ENCODE results near the gene DCBLD1. TPM values are rescaled to one million over a fixed set of nuclear protein-coding genes. Genes with fewer than 3 reads are reported as not detected.
A peak's percentile ranks its signal among the peaks of the same experiment; 100 is the strongest.
"Not testable (repeated sequence)": the region's sequence is repeated elsewhere in the genome, so short reads cannot be mapped to it uniquely, and the experiment has no call there.

DCBLD1 gene
- total RNA-seq, 1 donor from 2014 or later = 3.8 TPM

DNA sequence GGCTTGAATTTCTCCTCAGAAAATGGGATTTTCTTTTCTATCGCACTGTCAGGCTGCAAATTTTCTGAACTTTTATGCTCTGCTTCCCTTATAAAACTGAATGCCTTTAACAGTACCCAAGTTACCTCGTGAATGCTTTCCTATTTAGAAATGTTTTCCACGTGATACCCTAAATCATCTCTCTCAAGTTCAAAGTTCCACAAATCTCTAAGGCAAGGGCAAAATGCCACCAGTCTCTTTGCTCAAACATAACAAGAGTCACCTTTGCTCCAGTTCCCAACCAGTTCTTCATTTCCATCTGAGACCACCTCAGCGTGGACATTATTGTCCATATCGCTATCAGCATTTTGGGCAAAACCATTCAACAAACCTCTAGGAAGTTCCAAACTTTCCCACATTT is 35.5 kb downstream of the DCBLD1 start:
- DNase-seq (ENCODE audit: low spot score); intact Hi-C loops (cut with DNase I): not testable (repeated sequence)

DNA sequence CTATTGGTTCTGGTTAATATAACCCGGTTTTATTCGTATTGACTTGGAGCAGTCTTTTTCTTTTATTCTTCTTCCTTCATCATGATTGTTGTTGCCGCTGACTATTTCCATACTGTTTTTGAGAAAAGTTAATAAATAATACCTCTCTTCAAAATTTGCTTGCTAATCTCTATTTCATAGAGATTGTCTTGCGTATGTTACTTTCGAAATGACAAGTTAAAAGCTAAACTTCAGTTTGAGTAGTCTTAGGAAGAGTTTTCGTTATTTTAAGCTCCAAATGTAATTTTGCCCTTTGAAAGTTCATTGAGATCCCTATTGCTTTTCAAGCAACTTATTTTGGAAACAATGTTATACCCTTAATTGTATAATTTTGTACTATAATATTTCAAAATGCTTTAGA is 36.4 kb downstream of the DCBLD1 start:
- intact Hi-C loops (cut with DNase I) = no loop called here

DNA sequence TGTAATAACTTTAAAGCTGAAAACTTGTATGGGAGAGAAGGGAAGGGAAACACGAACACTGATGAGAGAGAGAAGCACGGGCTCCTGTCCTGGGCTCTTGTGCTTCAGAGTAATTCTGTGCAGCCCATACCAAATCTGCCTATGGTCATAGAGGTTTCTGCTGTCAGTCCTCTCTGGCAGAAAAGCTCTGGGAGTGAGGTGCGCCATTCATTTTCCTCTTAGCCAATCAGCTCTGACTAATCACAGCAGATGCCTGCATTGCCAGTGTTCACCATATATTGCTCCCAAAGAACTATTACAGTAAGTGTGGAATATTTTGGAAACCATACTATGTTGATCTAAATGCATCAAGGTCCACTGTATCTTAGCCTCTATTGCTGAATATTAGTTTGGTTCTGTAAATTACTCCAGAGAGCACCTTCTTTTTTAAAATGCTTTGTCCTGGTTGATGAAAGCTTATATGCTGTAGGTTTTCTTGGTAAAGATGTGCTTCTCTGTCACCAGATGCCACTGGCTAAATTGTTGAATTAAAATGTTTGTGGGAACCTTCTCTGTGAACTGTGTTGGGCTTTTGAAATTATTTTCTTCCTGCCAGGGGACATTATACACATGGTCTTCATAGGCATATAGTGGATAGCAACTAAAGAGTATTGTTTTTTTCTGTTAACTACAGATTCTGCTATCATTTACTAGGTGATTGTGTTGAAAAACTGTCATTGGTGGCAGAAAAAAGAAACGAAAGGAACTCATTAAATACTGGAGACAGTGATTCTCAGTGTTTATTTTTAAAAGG is 38.3 kb downstream of the DCBLD1 start:
- DNase-seq (ENCODE audit: low spot score) = no peak
- intact Hi-C loops (cut with DNase I) = no loop called here

More for the DNA sequence above, 36.4 kb downstream of the DCBLD1 start:
- DNase-seq (ENCODE audit: low spot score) = no peak

DNA sequence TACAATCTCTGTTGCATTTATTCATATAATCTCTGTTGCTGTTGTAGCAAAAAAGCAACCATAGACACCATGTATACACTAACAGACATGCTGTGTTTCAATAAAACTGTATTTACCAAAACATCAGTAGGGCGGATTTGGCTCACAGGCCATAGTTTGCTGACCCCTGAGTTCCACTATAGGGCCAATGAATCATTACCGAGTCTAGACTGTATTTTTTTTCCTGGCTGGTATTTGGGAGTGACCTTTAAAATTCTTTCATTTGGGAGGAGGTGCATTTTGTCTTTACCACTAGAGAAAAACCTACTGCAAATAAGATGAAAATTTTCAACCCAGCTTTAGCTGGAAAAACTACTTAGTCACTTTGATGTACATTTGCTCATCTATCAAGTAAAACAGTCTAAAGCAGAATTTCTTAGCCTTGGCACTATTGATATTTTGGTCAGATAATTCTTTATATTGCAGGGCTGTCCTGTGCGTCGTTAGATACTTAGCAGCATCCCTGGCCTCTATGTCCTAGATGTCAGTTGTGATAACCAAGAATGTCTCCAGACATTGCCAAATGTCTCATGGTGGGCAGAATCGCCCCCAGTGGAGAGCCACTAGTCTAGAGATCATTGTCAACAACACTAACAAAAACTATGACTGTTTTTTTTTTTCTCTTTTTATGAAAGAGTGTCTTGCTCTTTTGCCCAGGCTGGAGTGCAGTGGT is 39.5 kb downstream of the DCBLD1 start:
- no peak for DNase-seq (ENCODE audit: low spot score)
- intact Hi-C loops (cut with DNase I) = no loop called here

DNA sequence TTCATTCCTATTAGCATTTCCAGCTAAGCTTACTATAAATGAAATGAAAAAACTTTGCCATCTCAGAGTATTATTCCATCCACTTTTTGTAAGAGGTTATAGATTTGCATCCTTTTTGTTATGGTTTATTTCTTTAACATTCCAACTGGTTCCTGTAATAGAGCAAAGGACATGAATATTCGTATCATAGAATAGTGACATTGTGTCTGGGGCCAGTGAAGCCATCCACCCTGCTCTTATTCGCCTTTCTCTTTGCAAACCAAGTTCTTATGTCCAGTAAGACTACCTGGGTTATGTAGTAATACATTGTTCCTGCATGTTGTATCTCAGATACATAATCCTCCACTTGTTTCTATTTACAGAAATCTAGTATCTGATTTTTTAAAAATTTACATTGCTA is 43.1 kb downstream of the DCBLD1 start:
- intact Hi-C loops (cut with DNase I) = no loop called here
- DNase-seq (ENCODE audit: low spot score) = no peak

DNA sequence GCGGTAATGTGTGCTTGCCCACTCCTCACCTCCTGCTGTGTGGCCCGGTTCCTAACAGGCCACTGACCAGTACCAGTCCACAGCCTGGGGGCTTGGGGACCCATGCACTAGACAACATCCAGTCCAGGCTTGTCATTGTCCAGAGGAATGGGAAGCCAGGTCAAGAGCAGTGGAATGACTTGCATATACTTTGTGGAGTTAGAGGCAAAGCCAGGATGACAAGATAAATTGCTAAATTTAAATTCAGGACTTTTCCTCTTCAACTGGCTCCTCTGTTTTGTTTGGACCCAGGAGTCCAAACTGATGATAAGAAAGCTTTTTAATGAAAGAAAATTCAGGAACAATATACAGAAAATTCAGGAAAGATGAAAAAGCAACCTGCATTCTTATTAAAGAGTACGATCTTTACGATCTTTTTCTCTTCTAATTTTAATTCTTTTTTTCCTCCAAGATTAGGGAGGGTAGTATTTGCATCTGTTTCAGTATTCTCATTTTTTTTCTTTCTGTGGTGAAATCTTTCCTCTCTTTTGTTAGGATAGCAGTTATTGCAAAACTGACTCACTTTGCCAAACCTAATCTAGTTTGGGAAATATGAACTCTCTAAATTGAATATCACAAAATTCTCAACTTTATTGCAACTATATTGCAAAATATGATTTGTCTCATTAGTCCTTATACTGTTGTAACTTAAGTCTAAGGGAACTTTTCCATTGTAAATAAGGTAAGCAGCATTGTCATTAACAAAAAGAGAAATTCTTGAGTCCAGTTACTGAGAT is 48.2 kb downstream of the DCBLD1 start:
- no peak for DNase-seq (ENCODE audit: low spot score)
- intact Hi-C loops (cut with DNase I) = no loop called here

DNA sequence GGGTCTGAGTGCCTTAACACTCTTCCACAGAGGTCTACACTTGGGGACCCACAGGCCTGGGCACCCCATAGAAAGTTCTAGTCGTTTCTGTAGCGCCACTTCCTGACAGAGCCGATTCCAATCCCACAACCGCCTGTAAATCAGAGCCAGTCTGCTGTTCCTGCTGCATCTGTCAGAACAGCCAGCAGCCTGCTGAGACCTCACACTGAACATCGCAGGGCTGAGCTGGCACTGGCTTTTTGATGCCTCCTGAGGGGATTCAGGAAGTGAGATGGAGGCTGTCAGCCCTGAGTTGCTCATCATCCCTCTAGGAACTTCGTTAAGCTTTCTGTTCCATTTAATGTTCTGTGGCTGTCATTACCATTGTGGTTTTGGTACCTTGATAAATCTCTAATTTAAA is 48.9 kb downstream of the DCBLD1 start:
- DNase-seq (ENCODE audit: low spot score) = no peak
- intact Hi-C loops (cut with DNase I) = no loop called here

DNA sequence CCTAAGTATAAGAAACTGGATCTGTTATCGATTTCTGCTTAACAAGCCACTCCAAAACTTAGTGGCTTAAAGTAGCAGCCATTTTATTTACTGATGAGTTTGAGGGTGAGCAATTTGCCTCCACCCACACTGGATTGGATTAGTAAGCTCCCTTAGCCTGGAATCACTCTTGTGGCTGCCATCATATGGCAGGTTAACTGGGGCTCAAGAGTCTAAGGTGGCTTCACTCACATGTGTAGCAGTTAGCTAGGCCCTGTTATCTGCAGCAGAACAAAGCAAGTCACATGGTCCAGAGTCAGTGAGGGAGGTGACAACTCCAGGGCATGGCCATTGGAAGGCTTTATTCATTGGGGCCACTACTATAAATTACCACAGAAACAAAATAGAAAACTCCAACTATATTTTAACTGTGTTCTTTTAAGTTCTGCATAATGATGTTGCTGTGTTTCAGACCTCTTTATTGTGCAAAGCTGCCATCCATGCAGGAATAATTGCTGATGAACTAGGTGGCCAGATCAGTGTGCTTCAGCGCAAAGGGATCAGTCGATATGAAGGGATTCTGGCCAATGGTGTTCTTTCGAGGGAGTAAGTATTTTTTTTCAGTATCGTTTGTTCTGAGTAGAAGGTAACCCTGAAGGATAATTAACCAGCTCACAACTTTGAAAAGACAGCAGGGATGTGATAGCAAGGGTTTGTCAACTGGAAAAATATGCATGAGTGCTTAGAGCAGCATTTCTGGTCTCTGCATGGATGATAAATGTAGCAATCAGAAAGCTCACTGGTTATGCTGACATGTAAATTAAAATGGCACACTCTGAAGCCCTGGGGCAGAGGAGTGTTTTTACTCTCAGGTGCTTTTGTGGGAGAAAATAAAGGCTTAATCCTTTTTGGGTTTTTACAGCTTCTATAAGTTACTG is 49.6 kb downstream of the DCBLD1 start:
- no peak for DNase-seq (ENCODE audit: low spot score)
- intact Hi-C loops (cut with DNase I) = no loop called here

DNA sequence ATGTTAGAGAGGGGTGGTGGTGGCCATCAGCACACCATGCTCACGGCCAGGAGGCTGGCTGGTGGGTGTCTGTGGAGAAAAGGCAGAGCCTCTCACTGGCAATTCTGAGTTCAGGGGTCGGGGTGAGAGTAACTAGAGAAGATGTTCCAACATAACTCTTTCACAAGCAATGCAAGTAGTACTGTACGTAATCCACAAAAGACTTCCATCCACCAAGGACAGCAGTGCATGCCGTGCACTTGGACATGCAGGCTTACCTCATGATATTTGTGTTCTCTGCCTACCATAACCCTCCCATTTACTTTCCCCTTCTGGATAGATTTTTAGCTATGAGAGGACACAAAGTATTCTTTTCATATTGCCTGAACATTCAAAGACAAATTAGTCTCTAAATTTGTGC is 51.3 kb downstream of the DCBLD1 start:
- intact Hi-C loops (cut with DNase I) = no loop called here
- DNase-seq (ENCODE audit: low spot score) = no peak

DNA sequence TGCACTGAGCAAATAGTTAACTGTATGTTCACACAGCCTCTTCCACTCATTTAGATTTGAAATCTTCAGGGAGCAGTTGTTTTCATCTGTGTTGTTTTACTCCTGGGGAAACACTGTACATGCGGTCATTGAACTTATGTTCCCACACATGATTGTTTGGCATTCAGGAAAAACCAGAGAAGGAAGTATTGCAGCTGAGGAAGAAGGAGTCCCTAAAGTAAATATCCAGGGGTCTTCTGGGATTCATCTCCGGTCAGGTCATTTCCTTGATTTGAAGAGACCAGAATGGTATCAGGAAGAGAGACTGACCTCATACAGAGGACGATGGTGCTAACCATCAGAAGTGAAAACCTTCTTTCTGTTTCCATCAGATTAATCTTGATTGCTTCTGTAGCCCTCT is 52.5 kb downstream of the DCBLD1 start:
- intact Hi-C loops (cut with DNase I) = no loop called here
- no peak for DNase-seq (ENCODE audit: low spot score)

DNA sequence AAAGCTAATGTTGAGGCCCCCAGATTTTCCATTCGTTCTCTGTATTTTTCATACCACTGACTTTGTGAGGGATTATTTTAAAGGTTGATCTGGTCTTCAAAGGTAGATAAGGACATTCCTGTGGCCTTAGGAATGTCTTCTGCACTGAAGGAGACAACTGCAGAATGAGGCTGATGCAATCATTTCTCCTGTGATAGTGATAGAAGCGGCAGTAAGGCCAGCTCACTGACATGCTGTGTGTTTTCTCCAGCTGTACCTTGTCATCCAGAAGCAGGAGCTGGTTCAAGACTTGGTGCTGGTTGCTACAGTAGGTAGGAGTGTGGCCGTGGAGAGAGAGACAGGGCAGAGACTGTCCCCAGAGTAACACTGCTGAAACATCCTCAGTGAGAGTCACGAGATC is 53.8 kb downstream of the DCBLD1 start:
- no peak for DNase-seq (ENCODE audit: low spot score)
- intact Hi-C loops (cut with DNase I) = no loop called here

DNA sequence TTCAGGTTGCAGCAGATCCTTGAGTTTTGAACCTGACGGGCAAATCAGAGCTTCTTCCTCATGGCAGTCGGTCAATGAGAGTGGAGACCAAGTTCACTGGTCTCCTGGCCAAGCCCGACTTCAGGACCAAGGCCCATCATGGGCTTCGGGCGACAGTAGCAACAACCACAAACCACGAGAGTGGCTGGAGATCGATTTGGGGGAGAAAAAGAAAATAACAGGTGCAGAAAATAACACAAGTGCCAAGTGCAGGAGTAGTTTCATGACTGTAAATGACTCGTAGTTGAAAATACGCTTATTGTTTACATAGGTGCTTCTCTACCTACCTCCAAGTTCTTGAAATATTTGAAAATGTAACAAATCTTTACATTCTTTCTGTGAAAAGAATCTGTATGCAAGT is 56.1 kb downstream of the DCBLD1 start:
- intact Hi-C loops (cut with DNase I) = no loop called here
- no peak for DNase-seq (ENCODE audit: low spot score)

DNA sequence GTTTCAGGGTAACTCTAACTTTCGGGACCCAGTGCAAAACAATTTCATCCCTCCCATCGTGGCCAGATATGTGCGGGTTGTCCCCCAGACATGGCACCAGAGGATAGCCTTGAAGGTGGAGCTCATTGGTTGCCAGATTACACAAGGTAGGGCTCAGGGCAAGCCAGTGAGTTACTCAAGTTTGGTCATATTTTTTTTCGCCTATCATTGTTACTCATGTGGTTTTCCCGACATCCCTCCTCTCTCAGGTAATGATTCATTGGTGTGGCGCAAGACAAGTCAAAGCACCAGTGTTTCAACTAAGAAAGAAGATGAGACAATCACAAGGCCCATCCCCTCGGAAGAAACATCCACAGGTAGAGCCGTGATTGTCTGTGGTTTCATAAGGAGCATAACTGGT is 58.2 kb downstream of the DCBLD1 start:
- intact Hi-C loops (cut with DNase I) = no loop called here
- no peak for DNase-seq (ENCODE audit: low spot score)

DNA sequence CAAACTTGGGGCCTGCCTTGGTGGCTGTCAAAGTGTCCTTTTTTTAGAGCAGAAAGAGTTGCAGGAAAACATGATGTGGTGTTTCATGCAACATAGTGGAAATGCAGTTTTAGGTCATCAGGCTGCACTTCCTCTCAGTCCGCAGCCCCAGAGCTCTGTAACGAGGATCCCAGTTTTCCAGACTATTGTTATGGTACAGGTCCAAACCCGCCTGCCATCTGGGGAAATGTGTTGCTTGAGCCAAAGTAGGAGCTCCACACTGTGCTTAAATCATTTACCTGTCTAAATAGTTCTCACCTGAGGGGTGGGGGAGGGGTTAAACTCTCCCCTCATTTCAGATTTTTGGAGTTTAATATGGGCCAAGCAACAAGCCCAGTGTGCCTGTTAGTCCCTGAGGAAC is 60.0 kb downstream of the DCBLD1 start:
- no peak for DNase-seq (ENCODE audit: low spot score)
- intact Hi-C loops (cut with DNase I) = no loop called here

DNA sequence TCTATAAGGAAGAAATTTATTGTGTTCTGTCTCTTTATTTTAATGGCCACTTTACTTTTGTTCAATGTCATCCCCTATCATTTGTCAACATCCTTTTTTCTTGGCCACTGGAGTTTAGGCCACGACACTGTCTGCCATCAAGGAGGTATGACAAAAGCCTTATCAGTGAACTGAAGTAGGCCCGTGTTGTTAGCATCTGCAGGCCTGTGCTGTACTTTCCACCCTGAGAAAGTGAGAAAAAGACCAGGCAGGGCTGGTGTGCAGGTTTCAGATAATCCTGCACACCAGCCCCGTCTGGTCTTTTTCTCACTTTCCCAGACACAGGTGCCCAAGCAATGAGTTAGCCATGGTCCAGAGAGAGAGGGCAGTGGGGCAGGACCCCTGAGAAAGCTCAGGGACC is 62.2 kb downstream of the DCBLD1 start:
- intact Hi-C loops (cut with DNase I) = loop anchor here (5.0 kb wide), 1 partner anchor 58 kb away; the partner anchor contains the start of gene GOPC
- DNase-seq (ENCODE audit: low spot score) = no peak

DNA sequence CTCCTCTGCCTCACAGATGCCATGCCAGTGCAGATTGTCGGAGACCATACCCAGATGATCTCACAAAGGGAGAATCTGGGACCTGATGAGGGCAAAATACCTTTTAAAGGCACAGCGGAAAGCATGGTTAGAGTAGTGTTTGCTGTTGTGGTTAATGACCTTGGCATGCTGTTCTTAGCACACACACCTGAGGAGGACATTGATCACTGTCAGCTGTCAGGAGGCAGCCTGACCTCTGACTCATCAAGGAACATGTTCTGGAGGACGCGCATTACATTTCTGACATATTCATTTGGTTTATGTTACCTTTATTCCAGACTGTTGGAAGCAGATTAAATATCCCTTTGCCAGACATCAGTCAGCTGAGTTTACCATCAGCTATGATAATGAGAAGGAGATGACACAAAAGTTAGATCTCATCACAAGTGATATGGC is 62.7 kb downstream of the DCBLD1 start:
- no peak for DNase-seq (ENCODE audit: low spot score)
- intact Hi-C loops (cut with DNase I) = loop anchor here (5.0 kb wide), 1 partner anchor 57 kb away; the partner anchor contains the start of gene GOPC

DNA sequence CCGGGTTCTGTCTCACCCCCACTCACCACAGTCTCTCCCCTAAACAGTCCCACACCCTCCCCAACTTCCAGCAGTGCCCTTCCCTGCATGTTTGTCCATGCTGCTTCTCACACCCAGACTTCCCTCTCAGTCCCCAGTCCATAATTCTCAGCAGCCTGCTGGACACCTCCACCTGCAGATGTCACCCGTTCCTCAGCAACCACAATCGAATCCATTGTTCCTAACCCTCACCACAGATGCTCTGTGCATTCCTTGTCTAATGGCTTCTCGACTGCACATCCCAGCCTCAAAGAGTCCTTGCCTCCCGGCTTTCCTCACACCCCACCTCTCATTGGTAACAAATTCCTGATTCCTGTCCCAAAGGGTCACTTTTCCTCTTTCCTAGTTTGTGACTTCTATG is 64.2 kb downstream of the DCBLD1 start:
- no peak for DNase-seq (ENCODE audit: low spot score)

DNA sequence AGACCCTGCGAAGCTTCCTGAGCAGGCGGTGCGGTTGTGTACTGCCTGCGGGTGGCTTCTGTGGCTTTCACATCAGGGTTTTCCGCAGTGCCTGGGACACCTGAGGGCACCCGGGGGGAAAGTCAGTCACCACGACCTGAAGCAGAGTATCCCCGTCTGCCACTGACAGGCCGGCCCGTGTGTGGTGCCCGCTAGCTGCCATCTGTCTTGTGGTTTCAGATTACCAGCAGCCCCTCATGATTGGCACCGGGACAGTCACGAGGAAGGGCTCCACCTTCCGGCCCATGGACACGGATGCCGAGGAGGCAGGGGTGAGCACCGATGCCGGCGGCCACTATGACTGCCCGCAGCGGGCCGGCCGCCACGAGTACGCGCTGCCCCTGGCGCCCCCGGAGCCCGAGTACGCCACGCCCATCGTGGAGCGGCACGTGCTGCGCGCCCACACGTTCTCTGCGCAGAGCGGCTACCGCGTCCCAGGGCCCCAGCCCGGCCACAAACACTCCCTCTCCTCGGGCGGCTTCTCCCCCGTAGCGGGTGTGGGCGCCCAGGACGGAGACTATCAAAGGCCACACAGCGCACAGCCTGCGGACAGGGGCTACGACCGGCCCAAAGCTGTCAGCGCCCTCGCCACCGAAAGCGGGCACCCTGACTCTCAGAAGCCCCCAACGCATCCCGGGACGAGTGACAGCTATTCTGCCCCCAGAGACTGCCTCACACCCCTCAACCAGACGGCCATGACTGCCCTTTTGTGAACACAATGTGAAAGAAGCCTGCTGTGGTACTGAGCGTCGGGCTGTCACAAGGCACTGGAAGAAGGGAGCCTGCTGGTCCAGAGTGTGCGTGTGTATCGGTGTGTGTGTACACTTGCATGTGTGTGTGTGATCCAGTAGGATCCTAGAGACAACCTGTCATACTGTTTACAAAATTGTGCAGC is 65.5 kb downstream of the DCBLD1 start:
- DNase-seq (ENCODE audit: low spot score) = peak; percentile 88
- intact Hi-C loops (cut with DNase I) = loop anchor here (5.0 kb wide), 1 partner anchor 54 kb away; the partner anchor contains the start of gene GOPC

More for the DNA sequence above, 64.2 kb downstream of the DCBLD1 start:
- intact Hi-C loops (cut with DNase I) = loop anchor here (5.0 kb wide), 1 partner anchor 56 kb away; the partner anchor contains the start of gene GOPC
